Activated T-cell treated with anti-CD3 and anti-CD28 coated beads for 48 hours (primary cell): Measurements from ENCODE around the gene MFRP.
A peak's percentile ranks its signal among the peaks of the same experiment; 100 is the strongest.
"Not testable (repeated sequence)": the region's sequence is repeated elsewhere in the genome, so short reads cannot be mapped to it uniquely, and the experiment has no call there.

ENCODE experiments used
- DNase-seq: peaks from one replicate; pipeline ENCODE4 v3.0.0-alpha.2; 2020; ENCODE audit warnings: low read depth

Gene MFRP

GRCh38 chr11:119346605-119347004 is at the start of gene MFRP:
Gene MFRP, minus strand, starts transcription at chr11:119346705. Its CDS starts 192 bp downstream, at chr11:119346513.
- DNase-seq, result no peak

GRCh38 chr11:119391275-119391674 is 44.8 kb upstream of the MFRP start:
- no peak for DNase-seq

GRCh38 chr11:119389611-119390254 is 43.2 kb upstream of the MFRP start:
- no peak for DNase-seq

GRCh38 chr11:119388103-119388502 is 41.6 kb upstream of the MFRP start:
- no peak for DNase-seq

- no peak for DNase-seq
These were observed 37.8 kb upstream of the MFRP start for GRCh38 chr11:119384332-119384731.

GRCh38 chr11:119382513-119382912 is 36.0 kb upstream of the MFRP start:
- not testable (repeated sequence) for DNase-seq

GRCh38 chr11:119382101-119382500 is 35.6 kb upstream of the MFRP start:
- DNase-seq, result no peak

- DNase-seq, result peak; percentile 98
These were observed 34.9 kb upstream of the MFRP start, which contains the start of gene USP2 for GRCh38 chr11:119381181-119381988. Gene USP2, minus strand, starts transcription at chr11:119381690. Its CDS starts 8,210 bp downstream, at chr11:119373480.

- DNase-seq, result no peak
These were observed 34.3 kb upstream of the MFRP start for GRCh38 chr11:119380827-119381180.

GRCh38 chr11:119380160-119380826 is 33.8 kb upstream of the MFRP start:
- no peak for DNase-seq

- no peak for DNase-seq
These were observed 32.5 kb upstream of the MFRP start for GRCh38 chr11:119378851-119379465.

GRCh38 chr11:119377961-119378667 is 31.6 kb upstream of the MFRP start:
- no peak for DNase-seq

GRCh38 chr11:119377112-119377901 is 30.8 kb upstream of the MFRP start:
- no peak for DNase-seq

- no peak for DNase-seq
These were observed 29.8 kb upstream of the MFRP start for GRCh38 chr11:119376197-119376847.

- DNase-seq, result no peak
These were observed 29.1 kb upstream of the MFRP start for GRCh38 chr11:119375337-119376196.

- no peak for DNase-seq
These were observed 28.3 kb upstream of the MFRP start for GRCh38 chr11:119374632-119375336.

- peak; percentile 47 for DNase-seq
These were observed 27.6 kb upstream of the MFRP start for GRCh38 chr11:119373921-119374631.
